ENCODE measurements around the gene JPH2.

DNA sequence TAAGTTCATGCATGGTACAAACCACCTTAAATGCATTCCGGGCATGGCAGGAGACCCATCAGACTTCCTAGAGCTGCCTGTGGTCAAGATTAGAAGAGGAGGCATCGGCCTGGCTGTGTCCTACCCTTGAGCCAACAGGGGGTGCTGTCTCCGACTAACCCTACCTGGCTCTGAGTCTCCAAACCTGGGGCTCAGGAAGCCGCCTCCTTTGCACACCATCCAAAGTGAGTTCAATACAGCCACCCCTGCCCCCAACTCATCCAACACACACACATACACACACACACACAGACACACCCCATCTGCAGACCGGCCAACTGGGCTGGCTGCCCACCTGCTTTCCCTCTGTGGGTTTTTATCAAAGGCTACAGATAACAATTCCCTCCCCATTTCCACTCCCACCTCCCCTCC lies 77.0 kb downstream of the JPH2 start:
- TF ChIP-seq, protein P1, sequence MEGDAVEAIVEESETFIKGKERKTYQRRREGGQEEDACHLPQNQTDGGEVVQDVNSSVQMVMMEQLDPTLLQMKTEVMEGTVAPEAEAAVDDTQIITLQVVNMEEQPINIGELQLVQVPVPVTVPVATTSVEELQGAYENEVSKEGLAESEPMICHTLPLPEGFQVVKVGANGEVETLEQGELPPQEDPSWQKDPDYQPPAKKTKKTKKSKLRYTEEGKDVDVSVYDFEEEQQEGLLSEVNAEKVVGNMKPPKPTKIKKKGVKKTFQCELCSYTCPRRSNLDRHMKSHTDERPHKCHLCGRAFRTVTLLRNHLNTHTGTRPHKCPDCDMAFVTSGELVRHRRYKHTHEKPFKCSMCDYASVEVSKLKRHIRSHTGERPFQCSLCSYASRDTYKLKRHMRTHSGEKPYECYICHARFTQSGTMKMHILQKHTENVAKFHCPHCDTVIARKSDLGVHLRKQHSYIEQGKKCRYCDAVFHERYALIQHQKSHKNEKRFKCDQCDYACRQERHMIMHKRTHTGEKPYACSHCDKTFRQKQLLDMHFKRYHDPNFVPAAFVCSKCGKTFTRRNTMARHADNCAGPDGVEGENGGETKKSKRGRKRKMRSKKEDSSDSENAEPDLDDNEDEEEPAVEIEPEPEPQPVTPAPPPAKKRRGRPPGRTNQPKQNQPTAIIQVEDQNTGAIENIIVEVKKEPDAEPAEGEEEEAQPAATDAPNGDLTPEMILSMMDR (IDR thresholded peaks at IDR 0.05) = peak; percentile 34
- no peak for TF ChIP-seq ZFX (IDR thresholded peaks at IDR 0.05; ENCODE audit: borderline replicate concordance)

All from 22Rv1 (cell line).